ENCODE measurements around the gene TNRC6B.

- no peak for TF ChIP-seq CTCF (conservative IDR thresholded peaks at IDR 0.05; ENCODE audit: low read depth in 2 of 2)
- no peak for TF ChIP-seq EZH2 (IDR thresholded peaks at IDR 0.05; ENCODE audit: low read depth, unreplicated experiment)
- no peak for TF ChIP-seq EZH2phosphoT487 (IDR thresholded peaks at IDR 0.05; ENCODE audit: unreplicated experiment)
- no peak for TF ChIP-seq REST (IDR thresholded peaks at IDR 0.05; ENCODE audit: unreplicated experiment)
- TF ChIP-seq POLR2AphosphoS5 (IDR thresholded peaks at IDR 0.05; ENCODE audit: low read depth) = no peak
- TF ChIP-seq ZNF114 (CRISPR knock-in tag; IDR thresholded peaks at IDR 0.05) = no peak
- no peak for TF ChIP-seq ETS1 (IDR thresholded peaks at IDR 0.05)
Observed at GRCh38 chr22:40199223-40199622, 21.5 kb downstream of the TNRC6B start.

Data from GM23338 (cell line).